GM21723 (cell line): ENCODE results near the gene LIMS1.

Source experiments
- ATAC-seq: cut with Tn5 transposase; IDR thresholded peaks from one replicate; pipeline ENCODE4 v1.9.1; 2021; ENCODE audit warnings: mild to moderate bottlenecking, moderate library complexity; ENCODE audit not compliant: unreplicated experiment

Gene LIMS1

DNA sequence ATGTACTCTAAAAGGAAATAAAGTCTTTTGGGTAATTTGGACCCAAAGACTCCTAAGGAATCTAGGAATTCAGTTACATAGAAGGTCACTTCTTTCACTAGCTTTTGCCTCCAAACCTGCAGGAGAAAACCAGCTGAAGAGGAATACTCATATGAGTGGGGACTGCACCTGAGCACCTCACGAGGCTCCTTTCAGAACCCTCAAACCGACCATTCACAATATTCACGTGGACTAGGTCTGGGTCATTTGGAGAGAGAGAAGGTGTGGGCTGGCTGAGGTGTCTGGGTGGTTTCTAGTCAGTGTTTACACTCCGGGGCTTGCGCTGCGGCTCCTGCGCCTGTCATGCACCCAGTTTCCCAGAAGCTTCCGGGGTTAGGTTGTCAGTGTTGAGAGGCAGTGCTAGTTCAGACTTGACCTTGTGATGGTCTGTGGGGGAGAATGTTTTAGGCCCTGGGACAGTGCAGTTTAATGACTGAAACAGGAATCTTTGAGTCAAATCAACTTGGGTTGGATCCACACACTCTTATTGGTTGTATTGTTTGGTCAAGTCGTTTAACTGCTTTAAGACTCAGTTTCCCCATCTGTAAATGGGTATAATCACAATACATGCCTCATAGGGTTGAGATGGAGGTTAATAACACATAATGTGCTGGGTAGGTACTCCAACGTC, 78.4 kb downstream of the LIMS1 start:
- ATAC-seq = peak; percentile 87

DNA sequence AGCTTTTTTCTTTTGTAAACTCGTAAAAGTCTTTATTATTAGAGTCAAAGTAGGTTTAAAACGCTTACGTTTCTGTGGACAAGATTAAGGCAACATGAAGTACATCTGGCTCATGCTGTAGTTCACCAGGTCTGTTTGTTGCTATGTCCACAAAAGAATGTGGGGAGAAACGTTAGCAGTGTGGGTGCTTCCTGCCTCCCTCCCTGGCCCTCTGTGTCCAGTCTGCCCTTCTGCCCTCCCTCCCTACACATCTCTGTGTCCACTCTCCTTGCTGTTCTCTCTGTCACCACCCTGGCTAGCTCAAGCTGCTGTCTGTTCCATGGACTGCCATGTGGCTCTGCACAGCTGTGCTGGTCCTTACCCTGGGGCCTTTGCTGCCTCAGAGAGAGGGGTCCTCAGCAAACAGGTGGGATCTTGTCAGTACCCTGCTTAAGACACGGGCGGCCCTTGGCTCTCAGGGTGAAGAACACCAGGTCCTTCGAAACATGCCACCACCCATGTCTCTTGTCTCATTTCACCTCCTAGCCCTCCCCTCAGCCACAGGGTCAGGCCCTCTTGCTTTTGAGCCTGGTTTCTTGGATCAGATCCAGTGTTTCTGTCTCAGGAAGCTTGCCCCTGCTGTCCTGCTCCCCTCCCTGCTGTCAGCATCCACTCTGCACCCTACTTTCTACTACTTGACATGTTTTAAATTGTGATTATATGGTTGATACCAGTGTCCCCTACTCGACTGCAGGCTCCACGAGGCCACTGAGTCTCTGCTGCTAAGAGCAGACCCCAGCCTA, 79.2 kb downstream of the LIMS1 start:
- no peak for ATAC-seq

DNA sequence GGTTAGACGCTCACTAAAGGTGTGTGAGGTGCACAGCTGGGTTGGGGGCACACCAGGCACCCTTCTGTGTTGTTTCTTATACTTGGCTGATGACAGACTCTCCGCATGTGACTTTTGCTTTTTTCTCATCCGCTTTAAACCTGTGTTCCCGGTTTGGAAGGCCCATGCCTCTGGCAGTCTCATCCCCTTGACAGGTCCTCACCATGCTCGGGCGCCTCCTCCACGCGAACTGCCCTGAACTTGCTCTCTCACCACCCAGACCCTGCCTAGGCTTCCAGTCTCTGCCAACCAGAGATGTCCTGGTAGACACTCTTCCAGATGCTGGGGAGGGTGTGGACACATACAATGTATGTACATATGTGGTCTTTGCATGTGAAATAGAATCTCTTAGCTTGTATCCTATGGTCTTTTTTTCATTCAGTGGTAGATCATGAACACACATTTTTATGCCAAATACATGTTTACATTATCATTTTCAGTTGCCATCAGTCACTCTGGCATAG, 79.8 kb downstream of the LIMS1 start:
- ATAC-seq = no peak

DNA sequence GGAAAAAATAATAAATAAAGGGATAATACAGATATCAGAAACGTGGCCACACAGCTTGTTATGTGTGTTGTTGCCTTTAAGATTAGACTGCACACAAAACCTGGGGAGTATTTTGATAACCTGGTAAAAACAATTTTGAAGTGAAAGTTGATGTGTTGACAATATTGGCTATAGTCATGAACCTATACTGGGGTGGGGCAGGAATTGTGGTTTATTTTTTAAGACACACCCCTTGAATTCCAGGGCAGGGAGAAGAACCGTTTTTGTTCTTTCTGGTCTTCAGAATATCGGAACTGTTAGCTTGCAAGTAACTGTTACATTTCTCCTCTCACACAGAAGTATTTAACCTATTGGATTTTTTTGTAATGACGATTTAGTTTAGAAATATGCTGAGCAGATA, 80.4 kb downstream of the LIMS1 start:
- ATAC-seq = no peak

DNA sequence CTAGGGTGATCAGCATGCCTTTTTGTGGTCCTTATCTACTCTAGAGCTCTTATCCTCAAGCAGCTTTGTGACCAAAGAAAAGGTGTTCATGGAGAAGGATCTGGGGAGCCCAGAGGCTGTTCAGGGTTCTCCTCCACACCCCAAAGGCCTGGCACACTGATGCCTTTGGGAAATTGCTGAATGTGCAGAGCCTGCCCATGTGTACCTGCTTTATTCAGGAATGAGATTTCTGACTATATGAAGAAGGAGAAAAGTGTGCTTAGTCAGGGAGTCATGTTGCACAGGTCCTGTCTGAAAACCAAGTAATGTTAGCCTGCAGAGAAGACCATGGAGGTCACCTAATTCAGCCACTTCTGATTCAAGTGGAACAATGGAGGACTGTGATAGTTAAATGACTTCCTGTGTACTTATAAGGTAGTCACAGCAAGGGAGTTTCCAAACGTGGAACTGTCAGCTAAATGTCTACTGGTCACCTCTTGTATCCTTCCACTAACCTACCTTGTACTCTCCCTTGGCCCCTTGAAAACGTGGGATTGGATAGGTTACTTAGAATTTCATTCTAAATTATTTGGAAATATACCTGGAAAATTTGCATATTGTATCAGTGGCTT, 81.3 kb downstream of the LIMS1 start:
- no peak for ATAC-seq

DNA sequence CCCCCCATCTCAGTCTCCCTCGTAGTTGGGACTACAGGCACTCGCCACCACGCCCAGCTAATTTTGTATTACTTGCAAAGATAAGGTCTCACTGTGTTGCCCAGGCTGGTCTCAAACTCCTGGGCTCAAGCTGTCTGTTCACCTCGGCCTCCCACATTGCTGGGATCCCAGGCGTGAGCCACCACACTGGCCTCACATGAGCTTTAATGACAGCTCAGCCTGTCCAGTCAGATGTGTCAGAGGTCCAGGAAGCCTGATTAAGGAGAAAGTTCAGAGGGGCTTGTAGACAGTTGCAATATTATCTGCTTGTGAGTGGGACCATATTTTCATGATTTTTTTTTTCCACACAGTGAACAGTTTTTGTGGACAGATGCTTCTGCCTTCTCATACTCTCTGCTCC, 82.0 kb downstream of the LIMS1 start:
- no peak for ATAC-seq

DNA sequence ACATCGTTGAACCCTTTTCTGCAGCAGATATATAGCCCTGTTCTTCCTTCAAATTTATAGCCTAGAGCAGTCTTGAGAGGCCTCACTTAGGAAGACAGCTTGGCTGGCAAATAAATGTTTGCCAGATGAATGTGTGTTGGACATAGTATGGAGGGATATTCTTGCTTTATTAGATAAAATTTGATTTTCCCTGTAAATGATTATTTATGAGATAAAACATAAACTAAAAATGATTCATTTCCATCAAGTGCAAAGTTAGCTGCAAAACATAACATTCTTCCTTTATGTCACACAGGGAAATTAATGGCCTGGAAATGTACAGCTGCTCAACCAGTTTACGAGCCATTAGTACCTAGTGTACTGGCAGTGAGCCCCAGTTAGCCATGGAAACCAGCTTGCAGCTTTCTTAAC, 82.5 kb downstream of the LIMS1 start:
- no peak for ATAC-seq

DNA sequence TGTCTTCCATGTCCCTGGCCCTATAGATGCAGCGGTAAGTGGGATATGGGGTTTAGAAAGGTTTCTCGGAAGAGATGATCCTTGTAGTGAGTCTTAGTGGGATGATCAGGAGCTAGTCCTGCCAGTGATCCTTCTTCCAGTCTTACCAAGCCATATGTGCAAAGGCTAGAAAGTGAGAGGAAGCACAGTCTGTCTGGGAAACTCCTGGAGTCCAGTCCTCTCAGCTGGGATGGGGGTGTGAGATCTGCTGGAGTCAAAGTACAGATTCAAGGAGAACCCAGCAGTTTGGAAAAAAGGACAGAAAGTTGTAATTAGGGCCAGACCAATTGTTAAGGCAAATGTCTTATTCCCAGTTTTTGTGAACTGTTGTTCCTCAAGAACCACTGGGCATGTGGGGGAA, 83.3 kb downstream of the LIMS1 start:
- no peak for ATAC-seq

DNA sequence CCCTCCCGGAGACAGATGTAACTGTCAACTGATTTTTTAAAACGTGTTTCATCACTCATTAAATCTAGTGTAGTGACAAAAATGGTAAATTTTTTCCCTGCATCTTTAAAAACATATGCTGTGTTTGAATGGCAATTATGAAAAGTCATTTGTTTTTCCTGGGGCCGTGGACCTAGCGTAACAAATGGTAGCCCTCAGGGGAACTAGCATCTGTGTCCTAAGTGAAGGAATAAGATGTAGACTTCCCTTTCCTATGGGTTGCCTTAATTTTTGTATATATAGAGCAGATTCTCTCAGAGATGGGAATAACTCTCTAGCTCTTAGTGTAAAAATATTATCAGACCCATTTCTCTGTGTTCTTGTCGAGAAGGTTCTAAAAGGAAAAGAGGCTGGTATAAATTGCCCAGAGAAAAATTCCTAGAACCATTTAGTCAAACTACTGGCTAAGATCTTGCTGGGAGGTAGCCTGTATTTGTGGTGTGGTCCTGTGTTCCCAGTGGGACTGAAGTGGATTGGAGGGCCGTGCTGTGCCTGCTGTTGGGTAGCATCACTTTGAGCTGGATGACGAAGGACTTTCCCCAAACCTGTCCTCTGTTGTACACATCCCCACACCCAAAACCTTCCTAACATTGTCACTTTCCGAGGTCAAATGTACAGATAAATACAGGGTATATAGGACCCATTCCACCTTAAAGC, 85.8 kb downstream of the LIMS1 start:
- ATAC-seq = no peak

DNA sequence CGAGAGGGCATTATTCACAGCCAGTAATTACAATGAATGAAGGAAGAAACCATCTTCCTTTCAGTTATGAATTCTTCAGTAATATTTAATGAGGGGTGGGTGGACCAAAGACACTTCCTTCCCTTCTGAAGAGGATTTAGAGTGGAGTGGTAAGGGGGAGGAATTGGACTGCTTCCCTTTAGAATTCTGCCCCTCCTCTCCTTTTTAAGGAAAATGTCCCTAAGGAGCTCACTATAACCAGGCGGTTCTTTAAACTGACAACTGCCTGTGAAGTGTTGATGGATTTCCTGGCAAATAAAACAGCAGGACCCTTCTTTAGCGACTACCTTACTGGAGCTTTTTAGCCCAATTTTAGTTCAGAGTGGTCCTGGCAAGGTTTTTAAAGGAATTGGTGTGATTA, 86.4 kb downstream of the LIMS1 start:
- ATAC-seq = no peak

DNA sequence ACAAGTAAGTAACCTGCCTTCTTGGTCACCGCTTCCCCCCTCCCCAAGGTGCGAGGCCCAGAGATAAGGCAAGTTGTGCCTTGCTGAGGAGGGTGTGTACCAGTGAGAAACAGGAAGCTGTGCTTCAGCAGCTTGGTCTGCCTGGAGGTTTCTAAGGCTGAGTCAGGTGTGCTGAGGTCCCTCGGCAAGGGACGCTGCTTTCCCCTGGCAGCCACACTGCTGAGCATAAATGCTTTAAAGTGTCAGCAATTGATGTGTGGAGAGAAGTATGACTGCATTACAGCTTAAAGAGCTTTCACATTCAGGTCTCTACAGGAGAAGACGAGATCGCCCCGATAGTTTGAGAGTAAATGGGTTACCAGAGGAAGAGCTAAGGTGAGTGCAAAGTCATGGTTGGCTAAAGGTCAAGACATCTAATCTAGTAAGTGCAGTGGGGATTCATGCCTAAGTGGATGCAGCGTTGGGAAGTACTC, 86.9 kb downstream of the LIMS1 start:
- peak; percentile 100 for ATAC-seq

DNA sequence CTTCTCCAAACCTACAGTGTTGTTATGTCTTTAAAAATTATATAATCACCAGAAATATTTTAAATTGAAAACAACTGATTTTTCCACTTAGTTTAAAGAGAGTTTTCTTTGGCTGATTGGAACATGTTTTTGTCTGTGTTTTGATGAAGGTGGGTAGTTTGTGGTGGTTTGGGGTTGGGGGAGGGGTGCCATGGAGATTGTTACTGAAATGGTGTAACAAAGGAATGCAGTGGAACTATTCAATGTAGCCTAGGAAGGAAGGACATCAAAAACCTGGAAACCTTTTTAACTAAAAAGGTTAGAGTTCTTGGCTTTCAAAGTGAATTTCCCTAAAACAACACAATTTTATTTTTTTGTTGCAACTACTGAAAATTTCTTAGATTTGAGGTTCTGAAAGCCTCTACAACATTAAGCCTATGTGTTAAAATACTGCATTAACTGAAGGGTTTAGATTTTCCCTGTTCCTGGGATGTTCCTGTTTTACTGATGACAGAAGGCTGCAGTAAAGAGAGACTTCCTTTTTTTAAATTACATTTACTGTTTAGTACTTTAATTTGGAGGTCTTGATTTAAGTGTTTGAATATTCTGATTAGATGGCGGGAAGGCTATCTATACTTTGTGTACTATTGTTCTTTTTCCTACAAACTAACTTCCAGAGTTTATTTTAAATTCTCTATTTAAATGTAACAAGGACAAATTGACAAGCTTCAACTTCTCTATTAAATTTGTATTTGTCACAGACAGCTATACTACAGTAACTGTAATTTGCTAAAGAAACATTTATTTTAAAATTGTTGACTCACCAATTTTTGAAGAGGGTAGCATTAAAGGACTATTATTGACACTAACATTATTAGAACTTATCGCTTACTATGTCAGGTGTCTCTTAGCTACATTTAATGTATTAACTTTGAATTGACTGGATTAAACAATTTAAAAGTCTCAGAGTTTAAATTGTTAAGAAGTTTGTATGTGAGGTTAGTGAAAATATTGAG, 87.7 kb downstream of the LIMS1 start:
- no peak for ATAC-seq

DNA sequence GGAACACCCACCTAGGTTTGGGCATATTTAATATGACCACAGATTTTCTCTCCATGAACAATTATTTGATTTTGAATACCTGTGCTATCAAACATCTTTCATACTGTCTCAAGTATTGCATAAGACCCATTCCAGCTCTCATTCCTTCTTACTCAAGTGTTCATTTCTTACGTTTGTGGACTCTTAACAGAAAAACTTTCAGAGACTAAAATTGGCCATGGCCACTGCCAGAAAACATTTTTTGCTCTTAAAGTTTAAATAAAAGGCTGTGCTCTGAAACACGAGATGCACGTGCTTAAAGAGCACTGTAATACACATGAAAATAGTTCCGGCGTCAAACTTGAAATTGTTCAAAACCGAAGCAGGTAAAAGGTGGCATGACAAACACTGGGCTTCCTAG, 89.3 kb downstream of the LIMS1 start:
- ATAC-seq = no peak

DNA sequence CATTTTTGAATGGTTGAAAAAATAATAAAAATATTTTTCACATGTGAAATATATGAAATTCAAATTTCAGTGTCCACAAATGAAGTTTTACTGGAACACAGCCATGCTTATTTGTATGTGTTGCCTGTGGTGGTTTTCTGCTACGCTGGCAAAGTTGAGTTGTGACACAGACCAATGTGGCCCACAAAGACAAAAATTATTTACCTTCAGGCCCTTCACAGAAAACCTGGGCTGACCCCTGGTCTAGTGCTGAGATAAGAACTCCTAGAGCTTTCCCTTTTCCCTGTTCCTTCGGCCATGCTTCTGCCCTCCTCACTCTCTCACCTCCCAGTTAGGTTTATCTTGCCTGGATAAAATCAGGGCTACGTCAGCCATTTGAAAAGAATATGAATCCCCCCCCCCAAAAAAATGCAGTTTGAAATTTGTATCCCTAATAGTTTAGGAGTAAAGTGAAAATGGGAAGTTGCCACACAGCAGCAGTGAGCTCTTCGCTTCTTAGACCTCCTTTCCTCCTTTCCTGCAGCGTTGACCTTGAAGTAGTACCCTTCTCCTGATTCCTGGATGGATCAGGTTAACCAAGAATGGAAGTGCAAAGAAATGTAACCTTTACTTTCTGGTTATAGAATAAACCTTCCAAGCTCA, 91.0 kb downstream of the LIMS1 start:
- ATAC-seq = no peak

DNA sequence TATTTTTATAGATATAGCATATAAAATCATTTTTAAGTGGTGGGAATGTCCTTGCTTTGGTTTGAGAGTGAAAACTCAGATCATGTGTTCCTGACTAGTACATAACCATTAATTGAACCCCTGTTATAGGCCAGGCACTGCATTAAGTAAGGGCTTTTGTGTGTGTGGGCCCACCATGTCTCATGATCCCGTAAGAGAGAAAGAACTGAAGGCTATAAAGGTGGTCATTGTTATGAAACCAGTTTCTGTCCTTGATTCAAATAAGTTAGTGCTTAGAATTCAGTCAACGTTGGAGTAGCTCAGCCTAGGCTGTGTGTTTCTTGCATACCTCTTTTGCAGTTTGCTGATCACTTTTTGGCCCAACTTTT, 91.5 kb downstream of the LIMS1 start:
- ATAC-seq = no peak

DNA sequence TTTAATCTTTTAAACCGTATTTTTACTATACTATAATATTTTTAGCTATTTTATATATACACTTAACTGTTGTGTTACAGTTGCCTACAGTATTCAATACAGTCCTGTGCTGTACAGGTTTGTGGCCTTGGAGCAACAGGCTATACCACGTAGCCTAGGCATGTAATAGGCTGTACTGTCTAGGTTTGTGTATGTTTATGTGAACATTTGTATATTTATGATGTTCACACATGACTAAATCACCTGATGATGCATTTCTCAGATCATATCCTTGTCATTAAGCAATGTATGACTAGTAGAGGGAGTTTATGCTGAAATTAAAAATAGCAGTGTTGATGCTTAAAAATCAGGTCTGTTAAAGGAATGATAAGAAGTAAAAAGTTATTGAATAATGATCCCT, 92.7 kb downstream of the LIMS1 start:
- no peak for ATAC-seq

DNA sequence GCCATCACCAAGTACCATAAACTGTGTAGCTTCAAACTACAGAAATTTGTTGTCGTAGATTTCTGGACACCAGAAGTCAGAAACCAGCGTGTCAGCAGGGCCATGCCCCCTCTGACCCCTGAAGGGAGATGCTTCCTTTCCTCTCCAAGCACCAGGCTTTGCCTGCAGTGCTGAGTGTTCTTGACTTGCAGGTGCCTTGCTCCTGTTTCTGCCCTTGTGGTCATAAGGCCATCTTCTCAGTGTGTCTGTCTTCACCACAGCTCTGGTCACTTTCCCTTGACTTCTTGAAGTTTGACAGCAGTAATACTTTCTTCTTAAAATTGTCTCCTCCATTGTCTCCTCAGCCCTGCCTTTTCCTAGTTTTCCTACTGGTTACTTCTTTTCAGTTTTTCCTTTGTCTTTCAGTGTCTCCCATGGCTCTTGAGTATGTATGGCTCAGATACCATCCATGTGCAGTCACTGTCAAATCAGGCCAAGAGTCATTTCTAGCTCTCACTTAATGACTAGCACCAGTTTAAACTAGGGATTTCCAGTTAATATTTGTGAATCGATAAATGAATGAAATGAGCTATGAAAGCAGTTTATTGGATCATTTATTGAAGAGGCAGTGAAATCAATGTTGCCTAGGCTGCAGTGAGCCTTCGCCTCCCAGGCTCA, 93.8 kb downstream of the LIMS1 start:
- ATAC-seq = no peak

DNA sequence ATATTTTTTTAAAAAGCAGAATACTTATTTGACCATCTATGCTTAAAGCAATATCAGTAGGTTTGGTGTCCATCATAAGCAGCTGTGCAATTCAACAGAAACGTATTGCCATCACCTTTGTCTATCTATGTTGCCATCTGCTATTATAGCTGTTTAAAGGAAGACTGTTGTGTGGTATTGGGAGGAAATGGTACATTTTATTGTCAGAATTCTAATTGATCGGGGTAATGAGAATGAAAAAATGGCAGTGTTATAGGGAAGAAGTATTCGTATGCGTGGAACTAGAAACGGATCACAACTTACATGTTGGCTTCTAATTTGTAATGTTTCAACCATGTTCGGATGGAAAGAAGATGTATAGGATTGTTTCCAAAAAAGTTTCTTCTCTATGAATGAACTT, 94.7 kb downstream of the LIMS1 start:
- no peak for ATAC-seq

DNA sequence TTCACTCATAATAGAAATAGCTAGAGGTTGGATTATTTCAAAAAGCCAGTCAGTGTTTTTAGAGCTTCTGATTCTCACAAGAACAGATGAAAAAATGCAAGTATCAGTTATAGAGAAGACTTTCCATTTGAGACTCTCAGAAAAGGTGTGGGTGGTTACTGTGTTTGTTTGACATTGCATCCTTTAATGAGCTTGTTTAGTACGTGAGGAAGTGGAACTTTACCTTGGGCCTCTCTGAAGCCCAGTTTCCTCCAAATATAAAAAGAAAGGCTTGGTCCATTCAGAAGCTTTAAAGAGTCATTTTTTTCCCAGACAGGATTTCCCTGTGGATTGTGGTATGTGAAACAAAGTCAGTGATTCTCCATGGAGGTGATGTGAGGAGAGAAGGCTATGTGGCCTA, 95.1 kb downstream of the LIMS1 start:
- ATAC-seq = peak; percentile 82
